Measurements from ENCODE around the gene F12.

The F12 gene

DNA sequence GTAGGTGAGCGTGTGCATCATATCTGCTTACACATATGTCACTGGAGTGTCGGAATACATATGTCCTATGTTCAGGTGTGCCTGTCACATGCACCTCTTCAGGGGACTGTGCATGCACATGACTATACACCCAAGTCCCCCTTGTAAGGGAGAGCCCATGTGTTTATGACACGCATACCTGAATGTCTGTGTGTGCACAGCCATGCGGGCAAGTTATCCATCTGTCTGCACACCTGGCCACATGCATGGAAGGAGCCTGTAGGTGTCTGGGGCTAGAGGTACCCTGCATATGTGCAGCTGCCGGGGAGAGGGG lies 52.3 kb downstream of the F12 start:
- Histone ChIP-seq H3K9me3 (ENCODE audit: severe bottlenecking) (no peaks in the 10 kb centered on the region), H3K36me3 (no peaks in the 10 kb centered on the region), H3K4me3 (ENCODE audit: low read depth, low read length) (no peak overlapping the region), H3K27ac (no peak overlapping the region), H3K27me3 (ENCODE audit: insufficient read depth, low read depth, severe bottlenecking) (no peaks in the 10 kb centered on the region)
- DNase-seq, result no peak
- TF ChIP-seq, protein P1, sequence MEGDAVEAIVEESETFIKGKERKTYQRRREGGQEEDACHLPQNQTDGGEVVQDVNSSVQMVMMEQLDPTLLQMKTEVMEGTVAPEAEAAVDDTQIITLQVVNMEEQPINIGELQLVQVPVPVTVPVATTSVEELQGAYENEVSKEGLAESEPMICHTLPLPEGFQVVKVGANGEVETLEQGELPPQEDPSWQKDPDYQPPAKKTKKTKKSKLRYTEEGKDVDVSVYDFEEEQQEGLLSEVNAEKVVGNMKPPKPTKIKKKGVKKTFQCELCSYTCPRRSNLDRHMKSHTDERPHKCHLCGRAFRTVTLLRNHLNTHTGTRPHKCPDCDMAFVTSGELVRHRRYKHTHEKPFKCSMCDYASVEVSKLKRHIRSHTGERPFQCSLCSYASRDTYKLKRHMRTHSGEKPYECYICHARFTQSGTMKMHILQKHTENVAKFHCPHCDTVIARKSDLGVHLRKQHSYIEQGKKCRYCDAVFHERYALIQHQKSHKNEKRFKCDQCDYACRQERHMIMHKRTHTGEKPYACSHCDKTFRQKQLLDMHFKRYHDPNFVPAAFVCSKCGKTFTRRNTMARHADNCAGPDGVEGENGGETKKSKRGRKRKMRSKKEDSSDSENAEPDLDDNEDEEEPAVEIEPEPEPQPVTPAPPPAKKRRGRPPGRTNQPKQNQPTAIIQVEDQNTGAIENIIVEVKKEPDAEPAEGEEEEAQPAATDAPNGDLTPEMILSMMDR (IDR thresholded peaks at IDR 0.05; ENCODE audit: low read depth, low read length), result no peak

- Histone ChIP-seq H3K9me3 (ENCODE audit: severe bottlenecking) (no peaks in the 10 kb centered on the region), H3K27ac (no peak overlapping the region), H3K4me3 (ENCODE audit: low read depth, low read length) (no peak overlapping the region), H3K27me3 (ENCODE audit: insufficient read depth, low read depth, severe bottlenecking) (no peaks in the 10 kb centered on the region), H3K36me3 (no peaks in the 10 kb centered on the region)
- TF ChIP-seq, protein P1 (IDR thresholded peaks at IDR 0.05; ENCODE audit: low read depth, low read length), result no peak
- no peak for DNase-seq
Measured at GRCh38 chr5:177356746-177357145, 52.6 kb downstream of the F12 start.

DNA sequence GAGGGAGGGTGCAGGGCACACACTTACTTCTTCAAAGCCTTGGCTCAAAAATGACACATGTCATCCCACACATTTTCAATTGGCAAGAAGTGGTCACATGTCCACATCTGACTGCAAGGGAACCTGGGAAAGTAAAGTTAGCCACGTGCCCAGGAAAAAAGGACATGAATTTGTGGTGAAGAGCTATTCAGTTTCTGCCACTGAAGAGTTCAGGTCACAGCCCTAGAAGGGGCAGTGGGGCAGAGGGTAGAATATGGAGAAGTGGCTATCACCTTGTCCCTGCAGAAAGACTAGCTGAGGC lies 53.5 kb downstream of the F12 start:
- H3K4me3 ChIP-seq (ENCODE audit: low read depth, low read length), result no peak overlapping the region
- H3K27ac ChIP-seq, result no peak overlapping the region
- DNase-seq, result no peak
- no peaks in the 10 kb centered on the region for H3K27me3 ChIP-seq (ENCODE audit: insufficient read depth, low read depth, severe bottlenecking)
- H3K36me3 ChIP-seq, result no peaks in the 10 kb centered on the region
- H3K9me3 ChIP-seq (ENCODE audit: severe bottlenecking), result no peaks in the 10 kb centered on the region
- TF ChIP-seq, protein P1 (IDR thresholded peaks at IDR 0.05; ENCODE audit: low read depth, low read length), result no peak

DNA sequence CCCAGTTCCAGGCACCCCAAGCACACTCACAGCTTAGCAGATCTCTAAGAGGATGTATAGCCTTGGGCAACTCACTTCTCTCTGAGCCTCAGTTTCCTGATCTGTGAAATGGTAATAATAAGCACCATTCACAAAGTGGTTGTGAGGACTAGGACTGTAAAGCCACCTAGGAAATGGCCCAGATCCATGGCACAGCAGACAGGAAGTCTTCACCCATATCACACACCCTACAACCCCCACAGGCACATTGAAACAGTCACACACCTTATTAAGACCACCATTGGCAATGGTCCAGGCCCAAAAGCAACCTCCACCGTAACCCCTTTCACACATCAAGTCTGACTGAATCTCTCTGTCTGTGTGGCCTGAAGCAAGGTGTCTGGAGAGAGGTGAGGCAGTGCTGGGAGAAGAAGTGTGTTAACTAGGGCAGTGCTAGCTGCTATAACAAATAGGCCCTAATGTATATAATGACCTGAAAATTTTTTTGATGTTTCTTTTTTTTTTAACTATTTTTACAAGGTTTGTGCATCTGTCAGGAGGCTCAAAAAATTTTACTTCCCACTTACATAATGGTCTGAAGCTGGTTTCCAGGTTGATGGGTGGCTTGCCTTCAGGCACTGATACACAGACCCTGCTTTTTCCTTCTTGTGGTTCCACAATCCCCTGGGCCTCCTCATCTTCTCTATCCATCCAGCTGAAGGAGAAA lies 54.0 kb downstream of the F12 start:
- no peak overlapping the region for H3K4me3 ChIP-seq (ENCODE audit: low read depth, low read length)
- H3K36me3 ChIP-seq, result no peaks in the 10 kb centered on the region
- no peak for DNase-seq

GRCh38 chr5:177354711-177355110 lies 54.7 kb downstream of the F12 start:
- H3K27me3 ChIP-seq (ENCODE audit: insufficient read depth, low read depth, severe bottlenecking), result no peaks in the 10 kb centered on the region
- H3K27ac ChIP-seq, result no peak overlapping the region
- no peak for DNase-seq
- no peaks in the 10 kb centered on the region for H3K9me3 ChIP-seq (ENCODE audit: severe bottlenecking)
- no peaks in the 10 kb centered on the region for H3K36me3 ChIP-seq
- H3K4me3 ChIP-seq (ENCODE audit: low read depth, low read length), result no peak overlapping the region
- TF ChIP-seq, protein P1 (IDR thresholded peaks at IDR 0.05; ENCODE audit: low read depth, low read length), result no peak

More for the DNA sequence above, 54.0 kb downstream of the F12 start:
- TF ChIP-seq, protein P1 (IDR thresholded peaks at IDR 0.05; ENCODE audit: low read depth, low read length), result no peak
- Histone ChIP-seq H3K27ac (no peak overlapping the region), H3K27me3 (ENCODE audit: insufficient read depth, low read depth, severe bottlenecking) (no peaks in the 10 kb centered on the region), H3K9me3 (ENCODE audit: severe bottlenecking) (no peaks in the 10 kb centered on the region)

DNA sequence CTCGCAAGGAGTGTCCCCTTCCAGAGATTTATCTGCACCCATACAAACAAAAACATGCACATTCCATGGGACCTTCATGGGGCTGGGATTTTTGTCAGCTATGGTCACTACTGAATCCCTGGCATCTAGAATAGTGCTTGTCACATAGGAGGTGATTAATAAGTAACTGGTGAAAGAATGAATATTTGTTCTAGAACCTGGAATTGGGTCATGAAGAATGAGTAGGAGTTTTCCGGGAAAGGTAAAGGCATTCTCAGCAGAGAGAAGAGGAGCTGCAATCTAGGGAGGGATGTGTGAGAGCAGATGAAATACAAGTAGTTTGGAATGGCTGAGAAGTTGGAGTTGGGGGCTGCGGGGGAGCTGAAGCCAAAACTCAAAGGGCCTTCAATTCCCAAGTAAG lies 55.1 kb downstream of the F12 start:
- Histone ChIP-seq H3K27ac (no peak overlapping the region), H3K36me3 (no peaks in the 10 kb centered on the region; the same call in 1 of the 2 replicates), H3K27me3 (ENCODE audit: insufficient read depth, low read depth, severe bottlenecking) (no peaks in the 10 kb centered on the region), H3K4me3 (ENCODE audit: low read depth, low read length) (no peak overlapping the region), H3K9me3 (ENCODE audit: severe bottlenecking) (no peaks in the 10 kb centered on the region)
- TF ChIP-seq, protein P1 (IDR thresholded peaks at IDR 0.05; ENCODE audit: low read depth, low read length), result no peak
- no peak for DNase-seq
